SK-N-SH (cell line): ENCODE measurements around the gene ITSN1. TPM values are rescaled to one million over a fixed set of nuclear protein-coding genes. Genes with fewer than 3 reads are reported as not detected.
A peak's percentile ranks its signal among the peaks of the same experiment; 100 is the strongest.

Experiments
- CTCF ChIA-PET: fragments of 300-600, 350-600 bp; formaldehyde crosslinking; extraction: SDS; loops from one replicate; lab custom pipeline; 2021; lab: Yijun Ruan, JAX
- POLR2A ChIA-PET: fragments of 350-600 bp; sonication (Branson Sonifier 250); formaldehyde crosslinking; extraction: SDS; loops from one replicate; lab custom pipeline; 2020; ENCODE audit warnings: antibody characterized with exemption, inconsistent platforms; lab: Yijun Ruan, JAX
- DNase-seq: peaks from one replicate; pipeline ENCODE4 v3.0.0; 2012
- H2AFZ ChIP-seq: fragments of 200-600 bp; sonication (generic); 2 replicates; pipeline ENCODE4 v1.8.1; 2016; ENCODE audit warnings: antibody characterized with exemption, mild to moderate bottlenecking, low read depth
- H3F3A ChIP-seq: fragments of 200-600 bp; sonication (generic); replicated peaks from 2 replicates; pipeline ENCODE3; 2016; ENCODE audit warnings: antibody characterized with exemption, mild to moderate bottlenecking; ENCODE audit not compliant: insufficient read depth
- H3K27ac ChIP-seq, 2 experiments: fragments of 200-500 bp in 1 of 2; fragments of 200-600 bp in 1 of 2; sonication (Bioruptor generic) in 1 of 2; sonication (generic), shearing (Covaris generic) in 1 of 2; 2 replicates each; pipeline versions ENCODE4 v1.5.1 to v1.6.1; 2014 to 2016; ENCODE audit warnings: low read depth in 2 of 2, inconsistent platforms in 1 of 2, low read length in 1 of 2, mild to moderate bottlenecking in 1 of 2, mixed read lengths in 1 of 2
- H3K27me3 ChIP-seq: fragments of 200-600 bp; sonication (generic), shearing (Covaris generic); 2 replicates; pipeline ENCODE4 v1.6.1; 2016; ENCODE audit warnings: mixed run types; ENCODE audit not compliant: insufficient read depth
- H3K36me3 ChIP-seq, 2 experiments: fragments of 200-500 bp in 1 of 2; fragments of 200-600 bp in 1 of 2; sonication (Bioruptor generic) in 1 of 2; sonication (generic) in 1 of 2; replicated peaks in 1 of 2; 2 replicates each; pipeline versions ENCODE3 to v1.5.1; 2014 to 2016; ENCODE audit warnings: low read length in 1 of 2, mild to moderate bottlenecking in 1 of 2; ENCODE audit not compliant: insufficient read depth in 2 of 2, control insufficient read depth in 1 of 2
- H3K4me1 ChIP-seq, 2 experiments: fragments of 200-500 bp in 1 of 2; fragments of 200-600 bp in 1 of 2; sonication (Bioruptor generic) in 1 of 2; sonication (generic), shearing (Covaris generic) in 1 of 2; 2 replicates each; pipeline versions ENCODE4 v1.5.1 to v1.6.1; 2014 to 2016; ENCODE audit warnings: low read depth in 1 of 2, low read length in 1 of 2, mixed run types in 1 of 2; ENCODE audit not compliant: insufficient read depth in 2 of 2, control insufficient read depth in 1 of 2
- H3K4me2 ChIP-seq: fragments of 200-600 bp; sonication (generic), shearing (Covaris generic); 2 replicates; pipeline ENCODE4 v1.6.1; 2017; ENCODE audit warnings: mixed run types
- H3K4me3 ChIP-seq, 2 experiments: fragments of 200-500 bp in 1 of 2; fragments of 200-600 bp in 1 of 2; sonication (Bioruptor generic) in 1 of 2; sonication (generic), shearing (Covaris generic) in 1 of 2; 2 replicates each; pipeline versions ENCODE4 v1.5.1 to v1.8.1; 2014 to 2016; ENCODE audit warnings: low read depth in 2 of 2, inconsistent platforms in 1 of 2, low read length in 1 of 2, mild to moderate bottlenecking in 1 of 2, mixed read lengths in 1 of 2, moderate library complexity in 1 of 2
- H3K79me2 ChIP-seq: fragments of 200-600 bp; sonication (generic); 2 replicates; pipeline ENCODE4 v1.8.1; 2017; ENCODE audit warnings: mild to moderate bottlenecking; ENCODE audit not compliant: insufficient read depth
- H3K9ac ChIP-seq: fragments of 200-600 bp; sonication (generic); 2 replicates; pipeline ENCODE4 v1.6.1; 2017; ENCODE audit warnings: mixed run types
- H3K9me2 ChIP-seq: fragments of 200-600 bp; sonication (generic); 2 replicates; pipeline ENCODE4 v1.6.1; 2017; ENCODE audit warnings: mixed run types
- H3K9me3 ChIP-seq: fragments of 200-600 bp; sonication (generic); 2 replicates; pipeline ENCODE4 v1.6.1; 2017; ENCODE audit warnings: mixed run types, mild to moderate bottlenecking, moderate library complexity
- H4K20me1 ChIP-seq: fragments of 200-600 bp; sonication (generic); 2 replicates; pipeline ENCODE4 v1.6.1; 2017; ENCODE audit warnings: mild to moderate bottlenecking, mixed run types; ENCODE audit not compliant: insufficient read depth
- NFIC ChIP-seq: IDR thresholded peaks from 2 replicates; pipeline ENCODE4 v1.4.0; 2012; ENCODE audit warnings: borderline replicate concordance
- NRF1 ChIP-seq: IDR thresholded peaks from 2 replicates; pipeline ENCODE4 v1.6.1; 2012; ENCODE audit warnings: low read depth, mild to moderate bottlenecking, low read length
- POLR2AphosphoS5 ChIP-seq: IDR thresholded peaks from 2 replicates; pipeline ENCODE4 v1.6.1; 2012; ENCODE audit warnings: low read depth, low read length
- RAD21 ChIP-seq: IDR thresholded peaks from 2 replicates; pipeline ENCODE4 v1.6.1; 2012; ENCODE audit warnings: mild to moderate bottlenecking, low read length
- RCOR1 ChIP-seq: fragments of 150-350 bp; IDR thresholded peaks from 2 replicates; pipeline ENCODE4 v1.6.1; 2017; ENCODE audit warnings: antibody characterized with exemption, low read length
- WGBS: methylation state at CpG from one replicate; pipeline ENCODE4 v1.1.6; 2017; ENCODE audit warnings: low lambda C conversion rate; 5-methylcytosine and 5-hydroxymethylcytosine counted together
- polyA plus RNA-seq, 3 experiments: library from polyadenylated mRNA; depleted of rRNA; stranded (reverse); fragments of >200 nt; gene quantifications; 2 replicates each; pipeline ENCODE4 v1.2.3, GENCODE V29; 2012
- TF ChIP-seq, protein P1 (sequence below): IDR thresholded peaks from 2 replicates; pipeline ENCODE4 v1.4.0; 2012; ENCODE audit warnings: low read depth, borderline replicate concordance
- TF ChIP-seq, protein P2 (sequence below): IDR thresholded peaks from 2 replicates; pipeline ENCODE4 v1.4.0; 2012; ENCODE audit warnings: low read depth, borderline replicate concordance
- TF ChIP-seq, protein P3 (sequence below): fragments of 200-600 bp; sonication (generic); IDR thresholded peaks from 2 replicates; pipeline ENCODE4 v1.6.1; 2017; ENCODE audit warnings: antibody characterized with exemption, mild to moderate bottlenecking, moderate library complexity

ITSN1 gene
- polyA plus RNA-seq, 1 of the 3 experiments (the other 2 are of a cell fraction): 27.8 TPM

DNA sequence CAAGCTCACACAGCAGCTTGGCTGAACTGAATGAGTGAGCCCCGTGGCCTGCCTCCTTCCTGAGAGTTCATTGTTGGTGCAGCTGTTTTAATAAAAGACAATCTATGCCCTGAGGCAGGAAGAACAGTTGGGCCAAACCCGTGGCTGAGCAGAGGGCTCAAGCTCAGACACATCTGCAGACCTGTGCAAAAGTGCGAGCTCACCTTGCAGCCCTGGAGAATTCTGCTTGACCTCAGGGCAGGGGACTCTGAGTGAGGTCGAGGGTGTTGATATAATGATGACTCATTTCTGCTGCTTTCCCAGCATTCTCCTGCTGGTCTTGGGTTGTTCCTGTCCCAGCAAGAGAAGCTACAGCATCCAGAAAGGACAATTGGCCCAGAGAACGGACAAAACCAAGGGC lies 212.3 kb downstream of the ITSN1 start:
- Histone ChIP-seq H3K27ac (no peak overlapping the region), H3K36me3 (no peaks in the 10 kb centered on the region), H2AFZ (peak overlapping the region; percentile 73; the same call in 1 of the 2 replicates), H4K20me1 (no peaks in the 10 kb centered on the region), H3K79me2 (no peaks in the 10 kb centered on the region), H3K9ac (no peak overlapping the region), H3K4me1 (peaks cover 0 to 6% of the 10 kb centered on the region in 2 experiments; a peak in 1 of 4 replicates), H3K9me2 (no peaks in the 10 kb centered on the region), H3K4me3 (no peak overlapping the region), H3K4me2 (no peak overlapping the region), H3F3A (no peaks in the 10 kb centered on the region), H3K9me3 (no peaks in the 10 kb centered on the region), H3K27me3 (no peaks in the 10 kb centered on the region)
- no peak for DNase-seq
- TF ChIP-seq, protein P1, sequence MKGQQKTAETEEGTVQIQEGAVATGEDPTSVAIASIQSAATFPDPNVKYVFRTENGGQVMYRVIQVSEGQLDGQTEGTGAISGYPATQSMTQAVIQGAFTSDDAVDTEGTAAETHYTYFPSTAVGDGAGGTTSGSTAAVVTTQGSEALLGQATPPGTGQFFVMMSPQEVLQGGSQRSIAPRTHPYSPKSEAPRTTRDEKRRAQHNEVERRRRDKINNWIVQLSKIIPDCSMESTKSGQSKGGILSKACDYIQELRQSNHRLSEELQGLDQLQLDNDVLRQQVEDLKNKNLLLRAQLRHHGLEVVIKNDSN: no peak
- TF ChIP-seq RAD21: no peak
- TF ChIP-seq, protein P2, sequence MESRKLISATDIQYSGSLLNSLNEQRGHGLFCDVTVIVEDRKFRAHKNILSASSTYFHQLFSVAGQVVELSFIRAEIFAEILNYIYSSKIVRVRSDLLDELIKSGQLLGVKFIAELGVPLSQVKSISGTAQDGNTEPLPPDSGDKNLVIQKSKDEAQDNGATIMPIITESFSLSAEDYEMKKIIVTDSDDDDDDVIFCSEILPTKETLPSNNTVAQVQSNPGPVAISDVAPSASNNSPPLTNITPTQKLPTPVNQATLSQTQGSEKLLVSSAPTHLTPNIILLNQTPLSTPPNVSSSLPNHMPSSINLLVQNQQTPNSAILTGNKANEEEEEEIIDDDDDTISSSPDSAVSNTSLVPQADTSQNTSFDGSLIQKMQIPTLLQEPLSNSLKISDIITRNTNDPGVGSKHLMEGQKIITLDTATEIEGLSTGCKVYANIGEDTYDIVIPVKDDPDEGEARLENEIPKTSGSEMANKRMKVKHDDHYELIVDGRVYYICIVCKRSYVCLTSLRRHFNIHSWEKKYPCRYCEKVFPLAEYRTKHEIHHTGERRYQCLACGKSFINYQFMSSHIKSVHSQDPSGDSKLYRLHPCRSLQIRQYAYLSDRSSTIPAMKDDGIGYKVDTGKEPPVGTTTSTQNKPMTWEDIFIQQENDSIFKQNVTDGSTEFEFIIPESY: no peak
- no peak for TF ChIP-seq NRF1
- TF ChIP-seq RCOR1: no peak
- TF ChIP-seq NFIC: no peak
- no peak for TF ChIP-seq POLR2AphosphoS5
- ChIA-PET POLR2A (no interaction called here), CTCF (interaction anchor here (1.5 kb wide), 1 partner anchor 40 kb away, joined by 3 read pairs; no protein-coding TSS in a partner anchor)
- WGBS: 33% methylated on average over 4 of the region's 5 CpGs

DNA sequence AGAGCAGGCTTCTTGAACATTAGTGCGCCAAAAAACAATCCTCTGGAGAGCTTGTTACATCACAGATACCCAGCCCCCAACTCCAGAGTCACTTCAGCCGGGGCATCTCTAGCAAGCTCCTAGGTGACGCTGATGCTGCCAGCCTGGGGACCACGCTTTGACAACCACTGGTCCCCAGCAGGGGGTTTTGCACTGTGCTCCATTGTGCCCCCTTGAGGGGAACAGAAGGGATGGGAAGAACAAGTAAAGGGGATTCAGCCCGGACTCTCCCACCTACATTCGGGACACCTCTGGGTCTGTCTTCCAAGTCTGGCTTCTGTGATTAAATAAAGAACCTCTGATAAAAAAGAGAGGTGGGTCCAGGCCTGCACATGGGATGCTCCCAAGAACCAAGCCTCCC lies 212.9 kb downstream of the ITSN1 start:
- no peak overlapping the region for H3K4me2 ChIP-seq
- H3K4me3 ChIP-seq: no peak overlapping the region
- DNase-seq: no peak
- POLR2A ChIA-PET: no interaction called here
- H3K36me3 ChIP-seq: no peaks in the 10 kb centered on the region
- no peaks in the 10 kb centered on the region for H3K9me3 ChIP-seq
- no peaks in the 10 kb centered on the region for H3F3A ChIP-seq
- peak overlapping the region; percentile 73; the same call in 1 of the 2 replicates for H2AFZ ChIP-seq
- H3K9ac ChIP-seq: no peak overlapping the region
- H3K4me1 ChIP-seq: peaks cover 0 to 6% of the 10 kb centered on the region in 2 experiments; a peak in 1 of 4 replicates
- no peaks in the 10 kb centered on the region for H3K9me2 ChIP-seq
- no peaks in the 10 kb centered on the region for H3K27me3 ChIP-seq
- no peaks in the 10 kb centered on the region for H4K20me1 ChIP-seq
- TF ChIP-seq, protein P2: no peak
- TF ChIP-seq, protein P3, sequence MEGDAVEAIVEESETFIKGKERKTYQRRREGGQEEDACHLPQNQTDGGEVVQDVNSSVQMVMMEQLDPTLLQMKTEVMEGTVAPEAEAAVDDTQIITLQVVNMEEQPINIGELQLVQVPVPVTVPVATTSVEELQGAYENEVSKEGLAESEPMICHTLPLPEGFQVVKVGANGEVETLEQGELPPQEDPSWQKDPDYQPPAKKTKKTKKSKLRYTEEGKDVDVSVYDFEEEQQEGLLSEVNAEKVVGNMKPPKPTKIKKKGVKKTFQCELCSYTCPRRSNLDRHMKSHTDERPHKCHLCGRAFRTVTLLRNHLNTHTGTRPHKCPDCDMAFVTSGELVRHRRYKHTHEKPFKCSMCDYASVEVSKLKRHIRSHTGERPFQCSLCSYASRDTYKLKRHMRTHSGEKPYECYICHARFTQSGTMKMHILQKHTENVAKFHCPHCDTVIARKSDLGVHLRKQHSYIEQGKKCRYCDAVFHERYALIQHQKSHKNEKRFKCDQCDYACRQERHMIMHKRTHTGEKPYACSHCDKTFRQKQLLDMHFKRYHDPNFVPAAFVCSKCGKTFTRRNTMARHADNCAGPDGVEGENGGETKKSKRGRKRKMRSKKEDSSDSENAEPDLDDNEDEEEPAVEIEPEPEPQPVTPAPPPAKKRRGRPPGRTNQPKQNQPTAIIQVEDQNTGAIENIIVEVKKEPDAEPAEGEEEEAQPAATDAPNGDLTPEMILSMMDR: peak; percentile 14; the same call in 1 of the 2 replicates
- WGBS: 100% methylated on average over 4 of the region's 6 CpGs
- CTCF ChIA-PET: interaction anchor here (1.5 kb wide), 1 partner anchor 40 kb away, joined by 3 read pairs; no protein-coding TSS in a partner anchor
- no peaks in the 10 kb centered on the region for H3K79me2 ChIP-seq
- no peak overlapping the region for H3K27ac ChIP-seq
